GM18505 (cell line): ENCODE data around the gene SNCAIP.

Experiments used
- ATAC-seq: cut with Tn5 transposase; IDR thresholded peaks from one replicate; pipeline ENCODE4 v1.9.1; 2021; ENCODE audit not compliant: unreplicated experiment
- POLR2A ChIP-seq: IDR thresholded peaks from 4 replicates; pipeline ENCODE4 v1.6.1; 2011; ENCODE audit warnings: borderline replicate concordance; ENCODE audit not compliant: insufficient read depth, insufficient read length; ENCODE audit errors: extremely low read depth

Gene SNCAIP

GRCh38 chr5:122404018-122404417, 92.0 kb downstream of the SNCAIP start:
- ATAC-seq, result no peak

GRCh38 chr5:122404653-122405362, 92.8 kb downstream of the SNCAIP start:
- no peak for ATAC-seq
- TF ChIP-seq POLR2A, result no peak

More at GRCh38 chr5:122404018-122404417, 92.0 kb downstream of the SNCAIP start:
- TF ChIP-seq POLR2A, result no peak

- TF ChIP-seq POLR2A, result no peak
- ATAC-seq, result no peak
These were observed 93.7 kb downstream of the SNCAIP start for GRCh38 chr5:122405751-122406150.

GRCh38 chr5:122406181-122406580, 94.1 kb downstream of the SNCAIP start:
- no peak for TF ChIP-seq POLR2A

GRCh38 chr5:122408592-122409224, 96.7 kb downstream of the SNCAIP start:
- ATAC-seq, result no peak
- no peak for TF ChIP-seq POLR2A

More at GRCh38 chr5:122406181-122406580, 94.1 kb downstream of the SNCAIP start:
- no peak for ATAC-seq

GRCh38 chr5:122412966-122413365, 100.9 kb downstream of the SNCAIP start:
- no peak for TF ChIP-seq POLR2A
- no peak for ATAC-seq

GRCh38 chr5:122413722-122414121, 101.7 kb downstream of the SNCAIP start:
- peak; percentile 39 for ATAC-seq
- TF ChIP-seq POLR2A, result no peak

GRCh38 chr5:122415030-122415800, 103.2 kb downstream of the SNCAIP start:
- ATAC-seq, result peak; percentile 87
- TF ChIP-seq POLR2A, result no peak

GRCh38 chr5:122415801-122416120, 103.7 kb downstream of the SNCAIP start:
- no peak for TF ChIP-seq POLR2A
- ATAC-seq, result no peak

- ATAC-seq, result no peak
- TF ChIP-seq POLR2A, result no peak
These were observed 107.3 kb downstream of the SNCAIP start for GRCh38 chr5:122419142-122419894.

- no peak for ATAC-seq
- TF ChIP-seq POLR2A, result no peak
These were observed 108.1 kb downstream of the SNCAIP start for GRCh38 chr5:122420091-122420490.

- no peak for TF ChIP-seq POLR2A
- ATAC-seq, result no peak
These were observed 108.7 kb downstream of the SNCAIP start for GRCh38 chr5:122420537-122421236.
